DMS53 treated with DMSO at 0.1 percent for 48 hours (cell line): Measurements from ENCODE around the gene GAREM2.
"Not testable (repeated sequence)": the region's sequence is repeated elsewhere in the genome, so short reads cannot be mapped to it uniquely, and the experiment has no call there.

Experiments used
- DNase-seq: peaks from one replicate; lab custom pipeline; 2025; ENCODE audit not compliant: unreplicated experiment; lab: John Stamatoyannopoulos, UW

Gene GAREM2

GRCh38 chr2:26172871-26173775 lies at the start of gene GAREM2:
TSS of gene GAREM2 (plus strand) at chr2:26173088. CDS start at chr2:26173221, 133 bp downstream.
- no peak for DNase-seq

- DNase-seq, result no peak
These were observed 49.5 kb upstream of the GAREM2 start for GRCh38 chr2:26123426-26123825.

DNA sequence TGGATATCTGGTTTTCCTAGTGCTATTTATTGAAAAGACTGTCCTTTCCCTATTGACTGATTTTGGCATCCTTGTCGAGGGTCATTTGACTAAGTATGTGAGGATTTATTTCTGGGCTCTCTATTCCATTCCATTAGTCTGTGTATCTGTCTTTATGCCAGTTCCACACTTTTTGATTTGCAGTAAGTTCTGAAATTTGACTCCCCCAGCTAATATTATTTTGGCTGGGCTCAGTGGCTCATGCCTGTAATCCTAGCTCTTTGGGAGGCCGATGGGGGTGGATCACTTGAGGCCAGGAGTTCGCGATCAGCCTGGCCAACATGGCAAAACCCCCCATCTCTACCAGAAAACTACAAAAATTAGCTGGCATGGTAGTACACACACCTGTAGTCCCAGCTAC lies 46.8 kb upstream of the GAREM2 start:
- no peak for DNase-seq

GRCh38 chr2:26128176-26128575 lies 44.7 kb upstream of the GAREM2 start:
- no peak for DNase-seq

- no peak for DNase-seq
These were observed 42.1 kb upstream of the GAREM2 start for GRCh38 chr2:26130763-26131162.

- DNase-seq, result no peak
These were observed 36.4 kb upstream of the GAREM2 start for GRCh38 chr2:26136451-26136850.

DNA sequence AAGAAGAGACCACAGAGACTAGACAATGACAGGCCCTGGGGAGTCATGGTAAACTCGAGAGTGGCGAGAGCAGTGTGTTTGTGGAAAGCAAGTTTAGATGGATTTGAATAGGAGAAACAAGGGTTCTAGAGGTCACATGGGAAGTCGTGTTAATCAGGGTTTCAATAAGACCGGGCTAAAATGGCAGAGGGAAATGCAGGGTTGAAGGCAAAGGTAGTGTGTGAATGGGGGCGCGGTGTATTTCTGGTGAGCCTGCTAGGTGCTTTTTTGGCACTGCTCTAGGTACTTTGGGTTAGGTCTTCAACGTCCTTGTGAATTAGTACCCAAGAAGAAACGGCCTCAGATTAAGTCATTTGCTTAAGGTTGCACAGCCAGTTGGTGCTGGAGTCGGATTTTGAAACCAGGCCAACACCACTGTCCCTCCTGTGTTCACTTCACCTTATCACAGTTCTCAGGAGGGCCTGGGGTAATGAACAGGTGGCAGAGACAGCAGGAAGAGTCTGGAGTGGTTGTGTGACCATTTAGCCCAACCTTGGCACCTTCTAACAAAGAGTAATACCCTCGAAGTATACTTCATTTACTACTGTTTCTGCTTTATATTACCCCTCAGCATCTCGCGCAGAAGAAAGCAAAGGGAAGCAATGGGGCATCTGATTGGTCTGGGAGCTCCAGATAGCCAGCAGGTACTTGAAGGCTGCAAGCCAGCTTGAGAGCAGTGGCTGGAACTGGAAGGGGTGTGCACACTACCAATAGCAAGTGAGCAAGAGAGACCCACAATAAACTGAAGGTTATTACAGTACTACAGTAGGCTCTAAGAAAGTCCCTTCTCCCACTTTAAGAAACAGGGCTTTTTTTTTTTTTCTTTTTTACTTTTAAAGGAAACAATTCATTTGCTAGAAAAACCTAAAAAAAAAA lies 33.4 kb upstream of the GAREM2 start:
- no peak for DNase-seq

DNA sequence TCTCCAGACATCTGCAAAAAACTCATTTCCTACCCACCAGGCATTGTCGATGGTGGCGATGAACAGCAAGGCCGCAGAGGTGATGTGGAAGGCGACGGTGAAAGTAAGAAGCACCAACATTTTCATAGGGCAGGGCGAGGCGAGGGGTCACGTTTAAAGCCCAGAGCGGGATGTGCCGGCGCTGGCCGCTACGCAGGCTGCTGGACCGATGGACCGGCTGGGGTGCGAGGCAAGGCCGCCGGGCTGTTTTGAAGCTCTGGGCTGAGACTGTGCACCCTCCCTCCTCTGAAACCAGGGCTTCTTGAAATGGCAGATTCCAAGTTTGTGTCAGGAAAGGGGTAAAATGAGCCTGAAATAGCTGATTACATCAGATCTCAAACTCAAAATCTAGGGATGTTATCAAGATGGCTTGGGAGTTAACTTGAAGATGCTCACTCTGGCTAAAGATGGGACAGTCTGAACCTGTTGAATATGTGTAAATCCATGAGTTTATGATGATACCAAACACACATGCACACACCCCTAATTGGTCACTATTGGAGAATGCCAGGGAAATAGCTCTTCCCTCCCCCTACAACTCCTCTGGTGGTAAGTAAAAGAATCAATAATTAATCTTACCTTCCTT lies 31.6 kb upstream of the GAREM2 start:
- no peak for DNase-seq

DNA sequence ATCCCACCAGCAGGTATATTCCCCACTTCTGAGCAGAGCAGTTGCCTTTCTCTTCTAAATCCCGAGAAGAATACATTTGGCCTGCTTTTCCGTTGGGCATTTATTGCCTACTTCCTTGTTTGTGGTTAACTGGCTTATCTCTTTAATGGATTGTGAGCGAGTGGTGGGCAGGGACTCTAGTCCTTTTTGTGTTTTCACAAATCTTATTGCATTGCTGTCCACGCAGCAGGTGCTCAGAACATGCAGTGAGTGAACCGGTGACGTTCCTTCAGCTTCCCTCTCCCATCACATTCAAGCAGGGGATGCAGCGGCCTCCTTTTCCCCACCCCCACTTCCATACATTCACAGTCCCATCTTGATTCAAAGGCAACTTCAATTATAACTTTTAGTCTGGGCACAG lies 28.9 kb upstream of the GAREM2 start:
- DNase-seq, result no peak

DNA sequence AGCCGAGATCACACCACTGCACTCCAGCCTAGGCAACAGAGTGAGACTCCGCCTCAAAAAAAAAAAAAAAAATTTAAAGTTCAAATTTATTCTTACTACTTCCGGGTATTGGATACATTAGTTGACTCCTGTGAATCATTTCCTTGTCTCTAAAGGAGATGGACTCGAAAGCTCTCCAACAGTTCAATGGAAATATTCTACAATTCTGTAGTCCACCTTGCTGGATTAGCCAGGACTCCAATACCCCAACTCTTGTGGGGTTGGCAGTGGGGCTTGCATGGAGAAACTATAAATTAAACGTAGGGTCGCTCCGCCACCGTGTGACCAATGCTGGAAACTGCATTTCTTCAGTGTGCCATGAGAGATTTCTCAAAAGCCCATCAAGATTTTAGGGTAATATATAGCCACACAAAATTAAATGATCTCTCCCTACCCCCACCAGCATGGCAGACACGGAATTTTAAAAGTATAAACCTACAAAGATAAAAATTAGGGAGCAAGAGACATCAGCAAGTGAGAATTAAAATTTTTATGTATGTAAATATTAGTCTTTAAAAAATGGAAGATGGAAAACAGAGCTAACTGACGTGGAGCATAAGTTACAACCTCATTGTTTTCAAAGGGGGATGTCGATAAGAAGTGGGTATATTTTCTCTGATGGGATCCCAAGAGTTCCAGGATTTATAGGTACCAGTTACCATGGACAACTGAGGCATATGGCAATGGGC lies 27.8 kb upstream of the GAREM2 start:
- peak; percentile 43 for DNase-seq

GRCh38 chr2:26148501-26148900 lies 24.4 kb upstream of the GAREM2 start:
- DNase-seq, result no peak

DNA sequence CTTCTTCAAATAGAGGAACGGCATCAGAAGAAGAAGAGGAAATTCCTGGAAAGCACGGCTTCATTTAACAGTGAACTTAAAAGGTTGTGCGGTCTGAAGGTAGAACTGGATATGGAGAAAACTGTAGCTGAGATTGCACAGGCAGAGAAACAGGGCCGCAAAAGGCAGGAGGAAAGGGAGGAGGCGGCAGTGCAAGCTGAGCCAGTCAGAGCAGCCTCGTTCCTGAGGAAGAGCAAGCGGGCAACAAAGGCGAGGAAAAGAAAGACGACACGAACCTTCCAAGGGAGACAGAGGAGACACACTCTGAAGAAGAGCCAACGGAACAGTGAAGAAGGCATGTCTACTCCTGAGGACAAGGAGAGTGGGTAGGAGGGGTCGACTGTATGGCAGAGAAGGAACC lies 22.6 kb upstream of the GAREM2 start:
- DNase-seq, result no peak

GRCh38 chr2:26157580-26157979 lies 15.3 kb upstream of the GAREM2 start:
- DNase-seq, result no peak

GRCh38 chr2:26161926-26162325 lies 11.0 kb upstream of the GAREM2 start:
- DNase-seq, result no peak

DNA sequence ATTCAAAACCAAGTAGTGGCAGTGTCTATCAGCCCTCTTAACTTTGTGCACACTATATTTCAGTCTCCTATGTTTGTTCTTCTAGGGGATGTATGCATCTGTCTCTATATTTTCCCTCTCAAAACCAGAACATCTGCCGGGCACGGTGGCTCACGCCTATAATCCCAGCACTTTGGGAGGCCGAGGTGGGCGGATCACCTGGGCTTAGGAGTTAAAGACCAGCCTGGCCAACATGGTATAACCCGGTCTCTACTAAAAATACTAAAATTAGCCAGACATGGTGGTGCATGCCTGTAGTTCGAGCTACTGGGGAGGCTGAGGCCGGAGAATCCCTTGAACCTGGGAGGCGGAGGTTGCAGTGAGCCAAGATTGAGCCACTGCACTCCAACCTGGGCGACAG lies 9.9 kb upstream of the GAREM2 start:
- DNase-seq, result no peak

DNA sequence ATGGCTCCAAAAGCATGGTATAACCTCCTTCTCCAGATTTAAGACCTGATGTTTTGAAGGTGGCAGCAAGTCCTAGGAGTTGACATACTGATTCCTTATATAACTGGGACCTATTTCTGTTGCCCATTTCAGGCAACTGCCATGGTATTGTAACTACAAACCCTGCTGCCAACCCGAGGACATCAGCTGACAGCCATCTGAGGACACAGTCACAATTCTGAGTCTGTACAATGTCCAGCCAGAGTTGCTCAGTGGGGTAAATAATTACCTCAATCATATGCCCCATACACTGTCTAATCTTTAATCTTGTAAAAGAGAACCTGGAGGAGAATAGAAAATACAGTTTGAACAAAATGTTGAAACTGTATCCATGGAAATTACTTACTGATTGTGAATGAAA lies 8.7 kb upstream of the GAREM2 start:
- no peak for DNase-seq

DNA sequence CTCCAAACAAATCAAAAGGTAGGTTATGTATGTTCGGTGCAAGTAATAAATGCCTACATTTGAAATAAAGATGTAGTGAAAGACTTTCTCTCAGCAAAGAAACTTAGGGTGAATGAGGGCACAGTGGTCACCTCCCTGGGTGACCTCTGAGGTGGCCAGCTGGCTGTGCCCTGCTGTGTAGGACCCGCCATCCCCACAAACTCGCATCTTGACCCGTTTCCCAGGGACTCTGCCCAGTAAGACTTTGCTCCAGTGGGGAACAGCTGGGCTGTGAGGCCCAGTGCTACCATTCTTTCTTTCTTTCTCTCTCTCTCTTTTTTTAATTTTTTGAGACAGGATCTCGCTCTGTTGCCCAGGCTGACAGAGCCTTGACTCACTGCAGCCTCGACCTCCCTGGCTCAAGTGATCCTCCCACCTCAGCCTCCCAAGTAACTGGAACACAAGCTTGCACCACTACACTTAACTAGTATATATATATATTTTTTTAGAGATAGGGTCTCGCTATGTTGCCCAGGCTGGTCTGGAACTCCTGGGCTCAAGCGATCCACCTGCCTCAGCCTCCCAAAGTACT lies 8.2 kb upstream of the GAREM2 start:
- no peak for DNase-seq

GRCh38 chr2:26165403-26165802 lies 7.5 kb upstream of the GAREM2 start:
- DNase-seq, result no peak

- not testable (repeated sequence) for DNase-seq
These were observed 6.3 kb upstream of the GAREM2 start for GRCh38 chr2:26166541-26166940.

DNA sequence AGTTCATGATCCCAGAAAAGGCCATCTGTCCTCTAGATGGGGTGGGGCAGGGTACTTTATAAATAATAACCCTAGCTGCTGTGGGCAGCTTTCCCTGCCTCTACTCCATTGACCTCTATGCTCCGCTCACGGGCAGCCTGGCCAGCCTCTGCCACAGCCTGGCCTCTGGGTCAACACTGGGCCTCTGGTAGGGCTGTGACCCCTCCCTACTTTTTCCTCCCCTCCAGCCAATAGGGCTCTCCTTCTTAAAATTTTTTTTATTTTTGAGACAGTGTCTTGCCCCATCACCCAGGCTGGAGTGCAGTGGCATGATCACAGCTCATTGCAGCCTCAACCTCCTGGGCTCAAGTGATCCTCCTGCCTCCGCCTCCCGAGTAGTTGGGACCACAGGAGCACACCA lies 4.1 kb upstream of the GAREM2 start:
- DNase-seq, result no peak
